GM12891 (cell line): Measurements from ENCODE around the gene C6orf58.

ENCODE experiments used
- POLR2A ChIP-seq: IDR thresholded peaks from 2 replicates; pipeline ENCODE4 v1.6.1; 2011; ENCODE audit warnings: low read depth, low read length, control low read depth
- POLR2AphosphoS5 ChIP-seq: IDR thresholded peaks from 2 replicates; pipeline ENCODE4 v1.6.1; 2011; ENCODE audit warnings: low read depth, low read length, control low read depth

DNA sequence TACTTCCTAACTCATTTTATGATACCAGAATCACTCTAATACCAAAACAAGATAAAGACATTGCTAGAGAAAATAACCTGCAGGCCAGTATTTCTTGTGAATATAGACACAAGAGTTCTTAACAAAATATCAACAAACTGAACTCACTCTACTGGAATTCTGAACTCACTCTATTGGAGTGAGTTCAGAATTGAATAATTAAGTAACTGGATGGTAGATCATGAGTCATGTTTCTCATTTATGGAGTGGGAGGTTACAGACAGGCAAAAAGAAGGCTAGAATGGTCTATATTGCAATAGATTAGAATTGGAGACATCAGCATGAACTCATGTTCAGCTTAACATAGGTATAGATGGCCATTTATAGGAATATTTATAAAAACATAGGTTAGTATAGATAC lies 26.6 kb upstream of the C6orf58 start:
- TF ChIP-seq POLR2A (no peak), POLR2AphosphoS5 (no peak)
